Keratinocyte (primary cell): ENCODE results near the gene SNTG2. TPM values are rescaled to one million over a fixed set of nuclear protein-coding genes. Genes with fewer than 3 reads are reported as not detected.

ENCODE experiments used
- DNase-seq: peaks from one replicate; pipeline ENCODE4 v3.0.0-alpha.2; 2011; ENCODE audit warnings: low read depth, missing footprints, low spot score
- FAIRE-seq: peaks from 2 replicates; lab custom pipeline; 2011; peaks lifted over from hg19 to GRCh38; lab: Jason Lieb, UNC
- H2AFZ ChIP-seq: 2 replicates; pipeline ENCODE4 v1.6.0; 2012; ENCODE audit warnings: low read length, control low read depth, inconsistent platforms; ENCODE audit not compliant: control insufficient read depth
- H3K27ac ChIP-seq: 2 replicates; pipeline ENCODE4 v1.5.1; 2011; ENCODE audit warnings: low read length; ENCODE audit not compliant: control insufficient read depth, insufficient read depth
- H3K27me3 ChIP-seq: 3 replicates; pipeline ENCODE4 v1.6.0; 2011; ENCODE audit warnings: low read length; ENCODE audit not compliant: control insufficient read depth, insufficient read depth; ENCODE audit errors: extremely low read depth
- H3K36me3 ChIP-seq, 2 experiments: 2 replicates in 1 of 2; 3 replicates in 1 of 2; pipeline ENCODE4 v1.5.1; 2011; ENCODE audit warnings: low read length in 2 of 2, mild to moderate bottlenecking in 1 of 2; ENCODE audit not compliant: control insufficient read depth in 2 of 2, insufficient read depth in 2 of 2; ENCODE audit errors: extremely low read depth in 1 of 2
- H3K4me1 ChIP-seq: 3 replicates; pipeline ENCODE4 v1.5.1; 2011; ENCODE audit warnings: low read length; ENCODE audit not compliant: control insufficient read depth, insufficient read depth; ENCODE audit errors: extremely low read depth
- H3K4me2 ChIP-seq: 3 replicates; pipeline ENCODE4 v1.6.0; 2011; ENCODE audit warnings: low read depth, low read length; ENCODE audit not compliant: control insufficient read depth, insufficient read depth; ENCODE audit errors: extremely low read depth
- H3K4me3 ChIP-seq, 3 experiments: fragments of 200-600 bp in 1 of 3; sonication (generic) in 1 of 3; 2 replicates in 2 of 3; 3 replicates in 1 of 3; pipeline ENCODE4 v1.5.1; 2011 to 2016; ENCODE audit warnings: low read length in 3 of 3, mild to moderate bottlenecking in 3 of 3, control low read depth in 2 of 3, inconsistent platforms in 1 of 3, low read depth in 1 of 3, mixed read lengths in 1 of 3, mixed run types in 1 of 3, moderate library complexity in 1 of 3; ENCODE audit not compliant: control insufficient read depth in 2 of 3, insufficient read depth in 2 of 3; ENCODE audit errors: extremely low read depth in 1 of 3
- H3K79me2 ChIP-seq: 2 replicates; pipeline ENCODE4 v1.6.0; 2012; ENCODE audit warnings: low read length; ENCODE audit not compliant: control insufficient read depth, insufficient read depth
- H3K9ac ChIP-seq: 3 replicates; pipeline ENCODE4 v1.6.0; 2011; ENCODE audit warnings: low read length; ENCODE audit not compliant: control insufficient read depth, insufficient read depth; ENCODE audit errors: extremely low read depth
- H3K9me1 ChIP-seq: 3 replicates; pipeline ENCODE4 v1.6.0; 2011; ENCODE audit warnings: low read length; ENCODE audit not compliant: control insufficient read depth, insufficient read depth; ENCODE audit errors: extremely low read depth
- H3K9me3 ChIP-seq: 2 replicates; pipeline ENCODE4 v1.5.1; 2012; ENCODE audit warnings: low read depth, low read length; ENCODE audit not compliant: control insufficient read depth
- H4K20me1 ChIP-seq: 3 replicates; pipeline ENCODE4 v1.6.0; 2011; ENCODE audit warnings: low read length; ENCODE audit not compliant: control insufficient read depth, insufficient read depth; ENCODE audit errors: extremely low read depth
- CTCF ChIP-seq, 3 experiments: IDR thresholded peaks in 1 of 3; conservative IDR thresholded peaks in 1 of 3; optimal IDR thresholded peaks in 1 of 3; 2 replicates in 2 of 3; 3 replicates in 1 of 3; pipeline versions ENCODE3 to v1.5.1; 2011; ENCODE audit warnings: low read length in 3 of 3, mild to moderate bottlenecking in 3 of 3, moderate library complexity in 2 of 3, control low read depth in 1 of 3, inconsistent platforms in 1 of 3; ENCODE audit not compliant: insufficient read depth in 2 of 3; ENCODE audit errors: extremely low read depth in 1 of 3
- EZH2 ChIP-seq: IDR thresholded peaks from one replicate; pipeline ENCODE4 v1.6.1; 2012; ENCODE audit warnings: inconsistent platforms, mild to moderate bottlenecking, low read length, moderate library complexity
- dilution Hi-C: fragments of 300-500 bp; cut with MboI; formaldehyde crosslinking; loops from one replicate; pipeline ENCODE4 v1.7.0; 2020; ENCODE audit warnings: low sequenced_read_pairs; ENCODE audit not compliant: extremely low pct_ligation_motif_present
- polyA plus RNA-seq, 5 experiments: library from polyadenylated mRNA; depleted of rRNA in 3 of 5; stranded (reverse) in 3 of 5; stranded (forward) in 1 of 5; unstranded in 1 of 5; fragments of >200 nt; gene quantifications; 1 replicate in 1 of 5; 2 replicates in 3 of 5; 3 replicates in 1 of 5; pipeline versions ENCODE4 v1.2.1 to v1.2.3, GENCODE V29; 2011 to 2012; ENCODE audit warnings: missing spikeins in 2 of 5, low read depth in 1 of 5, low replicate concordance in 1 of 5

SNTG2 gene
- polyA plus RNA-seq, 1 donor (not counting 4 experiments of a cell fraction or from before 2014, with no cell fraction given), result not detected

DNA sequence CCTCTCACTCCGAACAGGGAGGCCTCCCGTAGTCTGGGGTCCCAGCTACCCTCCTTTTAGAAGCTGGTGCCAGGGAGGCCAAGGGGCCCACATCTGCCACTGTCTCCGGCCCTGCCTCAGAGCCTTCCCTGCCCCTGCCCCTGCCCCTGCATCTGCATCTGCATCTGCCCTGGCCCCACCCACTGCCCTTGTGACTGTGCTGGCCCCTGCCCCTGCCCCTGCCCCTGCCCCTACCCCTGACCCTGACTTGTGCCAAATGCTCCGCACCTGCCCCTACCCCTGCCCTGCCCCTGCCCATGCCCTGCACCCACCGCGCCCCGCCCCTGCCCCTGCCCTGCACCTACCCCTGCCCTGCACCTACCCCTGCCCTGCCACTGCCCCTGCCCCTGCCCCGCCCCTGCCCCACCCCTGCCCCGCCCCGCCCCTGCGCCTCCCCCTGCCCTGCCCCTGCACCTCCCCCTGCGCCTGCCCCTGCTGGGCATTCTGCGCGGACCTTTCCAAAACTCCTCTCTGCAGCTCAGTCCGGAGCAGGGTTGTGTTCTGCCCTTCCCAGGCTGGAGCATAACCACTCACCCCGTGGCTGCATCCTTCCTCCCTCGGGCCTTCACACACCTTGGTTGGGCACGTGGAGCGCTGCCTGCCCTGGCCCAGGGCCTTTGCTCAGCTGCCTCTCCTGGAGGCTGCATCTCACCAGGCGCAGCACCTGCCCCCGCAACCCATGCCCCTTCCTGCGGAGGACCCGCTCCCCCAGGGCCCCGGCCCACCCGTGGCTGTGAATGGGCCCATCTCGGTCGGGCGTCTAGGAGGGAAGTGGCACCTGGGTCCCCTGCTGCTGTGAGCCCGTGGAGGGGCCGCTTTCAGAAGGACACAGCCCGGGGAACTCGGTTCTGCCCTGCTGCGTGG is 5.4 kb downstream of the SNTG2 start:
- no peak for TF ChIP-seq CTCF (optimal IDR thresholded peaks at IDR 0.05 in 1 of 3, IDR thresholded peaks at IDR 0.05 in 1 of 3, conservative IDR thresholded peaks at IDR 0.05 in 1 of 3; ENCODE audit: extremely low read depth in 1 of 3, insufficient read depth in 2 of 3, low read length in 3 of 3)
- H2AFZ ChIP-seq, result no peak overlapping the region
- H3K36me3 ChIP-seq, result no peaks in the 10 kb centered on the region
- H3K4me2 ChIP-seq, result no peak overlapping the region
- no peak overlapping the region for H3K27ac ChIP-seq
- H3K9me1 ChIP-seq, result no peaks in the 10 kb centered on the region
- H3K79me2 ChIP-seq, result no peaks in the 10 kb centered on the region
- no peak overlapping the region for H3K9ac ChIP-seq
- peaks cover 10% of the 10 kb centered on the region for H3K27me3 ChIP-seq
- H3K4me1 ChIP-seq, result no peaks in the 10 kb centered on the region
- no peaks in the 10 kb centered on the region for H4K20me1 ChIP-seq
- FAIRE-seq, result no peak
- no peak for DNase-seq
- no peak overlapping the region for H3K4me3 ChIP-seq
- no peaks in the 10 kb centered on the region for H3K9me3 ChIP-seq
- dilution Hi-C loops, result no loop called here

DNA sequence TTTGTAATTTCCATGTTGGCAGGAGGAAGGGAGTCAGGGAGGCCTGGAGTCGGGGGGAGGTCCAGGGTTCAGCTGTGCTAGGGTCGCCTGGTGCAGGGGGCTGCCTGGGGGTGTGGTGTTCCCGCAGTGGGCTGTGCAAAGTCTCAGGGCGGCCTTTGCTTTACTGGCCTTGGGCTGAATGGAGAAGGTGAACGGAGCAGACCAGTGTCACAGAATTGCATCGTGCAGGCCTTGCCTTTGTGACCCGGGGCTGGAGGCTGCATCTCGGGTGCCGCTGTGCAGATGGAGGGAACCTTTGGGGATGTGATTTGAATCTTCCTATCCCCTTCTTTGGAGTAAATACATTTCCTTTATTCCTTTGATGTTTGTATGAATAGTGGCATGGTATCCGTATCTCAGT is 8.8 kb downstream of the SNTG2 start:
- H3K4me1 ChIP-seq, result no peaks in the 10 kb centered on the region
- no peaks in the 10 kb centered on the region for H3K36me3 ChIP-seq
- no peaks in the 10 kb centered on the region for H4K20me1 ChIP-seq
- H3K27ac ChIP-seq, result no peak overlapping the region
- H3K4me2 ChIP-seq, result no peak overlapping the region
- no peak overlapping the region for H3K9ac ChIP-seq
- TF ChIP-seq CTCF (optimal IDR thresholded peaks at IDR 0.05 in 1 of 3, IDR thresholded peaks at IDR 0.05 in 1 of 3, conservative IDR thresholded peaks at IDR 0.05 in 1 of 3; ENCODE audit: extremely low read depth in 1 of 3, insufficient read depth in 2 of 3, low read length in 3 of 3) (no peak), EZH2 (no peak)
- no peak for DNase-seq
- dilution Hi-C loops, result no loop called here
- no peaks in the 10 kb centered on the region for H3K9me1 ChIP-seq
- no peak for FAIRE-seq
- no peak overlapping the region for H2AFZ ChIP-seq
- no peaks in the 10 kb centered on the region for H3K27me3 ChIP-seq
- H3K9me3 ChIP-seq, result no peaks in the 10 kb centered on the region
- H3K4me3 ChIP-seq, result no peak overlapping the region
- no peaks in the 10 kb centered on the region for H3K79me2 ChIP-seq
